B cell (primary cell): Measurements from ENCODE around the gene SLC35F2. TPM values are rescaled to one million over a fixed set of nuclear protein-coding genes. Genes with fewer than 3 reads are reported as not detected.

Experiments
- ATAC-seq: fragments of 200-7000 bp; cut with Tn5 transposase; one replicate; pipeline ENCODE4 v1.10.0; 2021; ENCODE audit warnings: low read depth, mild to moderate bottlenecking, moderate number of reproducible peaks, moderate library complexity
- CTCF ChIA-PET: fragments of 350-600 bp; sonication (Branson Sonifier 250); formaldehyde crosslinking; loops from one replicate; lab custom pipeline; 2021; ENCODE audit warnings: antibody characterized with exemption, inconsistent platforms; lab: Charles Lee
- POLR2A ChIA-PET: fragments of 350-600 bp; sonication (Branson Sonifier 250); formaldehyde crosslinking; loops from one replicate; lab custom pipeline; 2021; ENCODE audit warnings: antibody characterized with exemption; lab: Charles Lee
- DNase-seq: peaks from one replicate; pipeline ENCODE4 v3.0.0; 2013
- H2AFZ ChIP-seq: 2 replicates; pipeline ENCODE4 v1.6.1; 2012; ENCODE audit warnings: mild to moderate bottlenecking, low read depth, low read length; ENCODE audit not compliant: insufficient read depth, poor library complexity, severe bottlenecking
- H3K27ac ChIP-seq, 2 donors: 1 replicate in 1 of 2; 2 replicates in 1 of 2; pipeline ENCODE4 v1.5.1; 2012 to 2013; ENCODE audit warnings: low read length in 2 of 2, mild to moderate bottlenecking in 2 of 2, moderate library complexity in 1 of 2
- H3K27me3 ChIP-seq, 4 experiments: fragments of 200-600 bp in 1 of 4; sonication (generic) in 1 of 4; replicated peaks in 1 of 4; 1 replicate in 2 of 4; 2 replicates in 2 of 4; pipeline versions ENCODE4 v1.6.1 to v1.7.0; 2013 to 2016; ENCODE audit warnings: low read length in 3 of 4, mild to moderate bottlenecking in 2 of 4, mixed read lengths in 1 of 4, moderate library complexity in 1 of 4; ENCODE audit not compliant: insufficient read depth in 4 of 4, control insufficient read depth in 3 of 4; ENCODE audit errors: control extremely low read depth in 1 of 4
- H3K36me3 ChIP-seq, 2 experiments: replicated peaks in 1 of 2; 1 replicate in 1 of 2; 2 replicates in 1 of 2; pipeline versions ENCODE4 v1.6.1 to v1.7.1; 2013; ENCODE audit warnings: low read length in 1 of 2; ENCODE audit not compliant: insufficient read depth in 2 of 2, control insufficient read depth in 1 of 2; ENCODE audit errors: control extremely low read depth in 1 of 2, extremely low read depth in 1 of 2
- H3K4me1 ChIP-seq, 2 donors: fragments of 200-600 bp in 1 of 2; sonication (generic) in 1 of 2; 1 replicate in 1 of 2; 2 replicates in 1 of 2; pipeline versions ENCODE4 v1.5.1 to v1.6.1; 2013 to 2017; ENCODE audit warnings: low read length in 2 of 2; ENCODE audit not compliant: control insufficient read depth in 2 of 2, insufficient read depth in 2 of 2
- H3K4me2 ChIP-seq: replicated peaks from 2 replicates; pipeline ENCODE3; 2012; ENCODE audit warnings: mild to moderate bottlenecking, low read depth, low read length; ENCODE audit not compliant: poor library complexity, severe bottlenecking
- H3K4me3 ChIP-seq, 5 experiments: fragments of 200-600 bp in 1 of 5; sonication (generic) in 1 of 5; 1 replicate in 3 of 5; 2 replicates in 2 of 5; pipeline versions ENCODE4 v1.5.1 to v1.7.0; 2011 to 2016; ENCODE audit warnings: low read length in 4 of 5, mild to moderate bottlenecking in 4 of 5, low read depth in 2 of 5, control low read depth in 1 of 5, moderate library complexity in 1 of 5; ENCODE audit not compliant: insufficient read depth in 1 of 5; ENCODE audit errors: control extremely low read depth in 1 of 5, extremely low read depth in 1 of 5
- H3K79me2 ChIP-seq: fragments of 200-600 bp; sonication (generic); one replicate; pipeline ENCODE4 v1.6.0; 2016; ENCODE audit warnings: low read length; ENCODE audit not compliant: control insufficient read depth, insufficient read depth
- H3K9ac ChIP-seq: fragments of 200-600 bp; sonication (generic); 2 replicates; pipeline ENCODE4 v1.6.1; 2017; ENCODE audit warnings: mild to moderate bottlenecking, low read length, moderate library complexity
- H3K9me3 ChIP-seq, 3 donors: one replicate each; pipeline versions ENCODE4 v1.6.1 to v1.7.1; 2013; ENCODE audit warnings: low read length in 2 of 3; ENCODE audit not compliant: control insufficient read depth in 2 of 3, insufficient read depth in 1 of 3; ENCODE audit errors: control extremely low read depth in 1 of 3
- H4K20me1 ChIP-seq: 2 replicates; pipeline ENCODE4 v1.6.0; 2012; ENCODE audit warnings: mild to moderate bottlenecking, low read length; ENCODE audit not compliant: insufficient read depth, control insufficient read depth, poor library complexity, severe bottlenecking
- H3K27ac Mint-ChIP-seq: one replicate; pipeline ENCODE4 v1.8.0; 2021; ENCODE audit warnings: mixed read lengths
- H3K27me3 Mint-ChIP-seq: one replicate; pipeline ENCODE4 v1.8.0; 2021; ENCODE audit warnings: mixed read lengths
- H3K4me1 Mint-ChIP-seq: one replicate; pipeline ENCODE4 v1.8.0; 2021; ENCODE audit warnings: mixed read lengths
- H3K4me3 Mint-ChIP-seq: one replicate; pipeline ENCODE4 v1.8.0; 2021; ENCODE audit warnings: mixed read lengths
- H3K9me3 Mint-ChIP-seq: one replicate; pipeline ENCODE4 v1.8.0; 2022; ENCODE audit warnings: mixed read lengths; ENCODE audit not compliant: insufficient read depth
- EZH2 ChIP-seq: IDR thresholded peaks from 2 replicates; pipeline ENCODE4 v1.6.1; 2012; ENCODE audit warnings: borderline replicate concordance, low read depth, mild to moderate bottlenecking, moderate library complexity, low read length; ENCODE audit not compliant: insufficient read depth, poor library complexity, severe bottlenecking
- WGBS: methylation state at CpG from one replicate; pipeline ENCODE4 v1.1.5; 2013; ENCODE audit warnings: missing lambda C conversion rate; ENCODE audit not compliant: insufficient coverage; 5-methylcytosine and 5-hydroxymethylcytosine counted together
- intact Hi-C: fragments of 100-400 bp; cut with micrococcal nuclease; formaldehyde crosslinking; loops from one replicate; pipeline ENCODE4 v1.10.0; 2022
- polyA plus RNA-seq: library from polyadenylated mRNA; depleted of rRNA; stranded (reverse); fragments of >200 nt; gene quantifications from 2 replicates; pipeline ENCODE4 v1.2.3, GENCODE V29; 2012
- total RNA-seq, 2 donors: library from RNA; stranded (reverse); fragments of 120-200 nt in 1 of 2; gene quantifications; 1 replicate in 1 of 2; 2 replicates in 1 of 2; pipeline versions ENCODE4 v1.2.3 to v1.2.4, GENCODE V29; 2013 to 2022
- TF ChIP-seq, protein P1 (sequence below): fragments of 200-600 bp; IDR thresholded peaks from one replicate; pipeline ENCODE4 v1.8.0; 2022; ENCODE audit warnings: antibody characterized with exemption, mild to moderate bottlenecking

SLC35F2 gene
- total and polyA plus RNA-seq, 2 donors (not counting 1 experiment from before 2014, with no cell fraction given), result 10.9 TPM

DNA sequence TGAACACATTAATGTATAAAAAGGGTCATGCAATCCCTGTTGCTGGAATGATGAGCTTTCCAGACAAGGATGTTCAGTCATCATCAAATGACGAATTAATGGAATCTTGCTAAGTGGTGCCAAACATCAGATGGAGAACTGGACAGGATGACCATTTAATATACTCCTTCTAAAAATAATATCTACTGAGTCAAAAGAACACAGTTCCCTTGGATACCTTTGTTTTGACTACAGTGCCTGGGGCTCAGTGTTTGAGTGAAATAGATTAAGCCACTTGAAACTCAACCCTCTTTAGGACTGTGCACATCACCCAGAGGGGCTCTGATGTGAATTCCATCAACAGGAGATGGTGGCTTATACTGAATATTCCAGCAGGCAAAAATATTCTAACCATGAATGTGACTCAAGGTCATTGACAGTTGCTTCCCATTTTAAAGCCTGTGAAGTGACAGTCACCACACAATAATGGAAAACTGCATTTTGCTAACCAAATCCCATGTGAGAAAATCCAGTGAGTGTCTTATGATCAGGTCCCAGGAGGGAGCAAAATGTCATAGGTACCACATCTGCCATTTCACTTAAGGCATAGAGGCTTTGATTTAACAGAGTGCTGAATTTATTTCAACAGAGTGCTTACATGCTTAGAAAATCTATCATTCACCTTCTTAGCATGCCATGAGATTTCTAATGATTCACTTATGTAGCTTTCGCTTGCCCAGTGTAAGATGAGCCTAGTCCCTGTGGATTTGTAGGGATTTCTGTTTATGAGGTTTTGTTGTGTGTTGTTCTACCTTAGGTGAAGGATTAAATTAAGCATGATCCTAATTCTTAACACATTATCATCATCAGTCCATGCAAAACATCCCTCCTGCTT lies 105.4 kb downstream of the SLC35F2 start:
- Mint-ChIP-seq H3K4me3 (no peak overlapping the region), H3K27ac (no peak overlapping the region), H3K27me3 (peaks cover 31% of the 10 kb centered on the region), H3K9me3 (no peaks in the 10 kb centered on the region), H3K4me1 (no peaks in the 10 kb centered on the region)
- CTCF ChIA-PET, result no interaction called here
- no peaks in the 10 kb centered on the region for H3K9me3 ChIP-seq
- POLR2A ChIA-PET, result no interaction called here
- no peak overlapping the region for H3K27ac ChIP-seq
- no peak overlapping the region for H3K4me2 ChIP-seq
- no peaks in the 10 kb centered on the region for H4K20me1 ChIP-seq
- DNase-seq (no peak), ATAC-seq (no peak)
- peaks cover 0 to 1% (median 0%) of the 10 kb centered on the region in 4 experiments for H3K27me3 ChIP-seq
- no peak overlapping the region for H3K9ac ChIP-seq
- TF ChIP-seq, protein P1, sequence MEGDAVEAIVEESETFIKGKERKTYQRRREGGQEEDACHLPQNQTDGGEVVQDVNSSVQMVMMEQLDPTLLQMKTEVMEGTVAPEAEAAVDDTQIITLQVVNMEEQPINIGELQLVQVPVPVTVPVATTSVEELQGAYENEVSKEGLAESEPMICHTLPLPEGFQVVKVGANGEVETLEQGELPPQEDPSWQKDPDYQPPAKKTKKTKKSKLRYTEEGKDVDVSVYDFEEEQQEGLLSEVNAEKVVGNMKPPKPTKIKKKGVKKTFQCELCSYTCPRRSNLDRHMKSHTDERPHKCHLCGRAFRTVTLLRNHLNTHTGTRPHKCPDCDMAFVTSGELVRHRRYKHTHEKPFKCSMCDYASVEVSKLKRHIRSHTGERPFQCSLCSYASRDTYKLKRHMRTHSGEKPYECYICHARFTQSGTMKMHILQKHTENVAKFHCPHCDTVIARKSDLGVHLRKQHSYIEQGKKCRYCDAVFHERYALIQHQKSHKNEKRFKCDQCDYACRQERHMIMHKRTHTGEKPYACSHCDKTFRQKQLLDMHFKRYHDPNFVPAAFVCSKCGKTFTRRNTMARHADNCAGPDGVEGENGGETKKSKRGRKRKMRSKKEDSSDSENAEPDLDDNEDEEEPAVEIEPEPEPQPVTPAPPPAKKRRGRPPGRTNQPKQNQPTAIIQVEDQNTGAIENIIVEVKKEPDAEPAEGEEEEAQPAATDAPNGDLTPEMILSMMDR, result no peak
- no peak for TF ChIP-seq EZH2
- no peaks in the 10 kb centered on the region for H3K36me3 ChIP-seq
- H2AFZ ChIP-seq, result no peak overlapping the region
- H3K4me3 ChIP-seq, result no peak overlapping the region
- H3K4me1 ChIP-seq, result no peaks in the 10 kb centered on the region
- WGBS, result no CpG with 5 or more reads among the region's 2 CpGs
- H3K79me2 ChIP-seq, result no peaks in the 10 kb centered on the region
- intact Hi-C loops, result no loop called here

DNA sequence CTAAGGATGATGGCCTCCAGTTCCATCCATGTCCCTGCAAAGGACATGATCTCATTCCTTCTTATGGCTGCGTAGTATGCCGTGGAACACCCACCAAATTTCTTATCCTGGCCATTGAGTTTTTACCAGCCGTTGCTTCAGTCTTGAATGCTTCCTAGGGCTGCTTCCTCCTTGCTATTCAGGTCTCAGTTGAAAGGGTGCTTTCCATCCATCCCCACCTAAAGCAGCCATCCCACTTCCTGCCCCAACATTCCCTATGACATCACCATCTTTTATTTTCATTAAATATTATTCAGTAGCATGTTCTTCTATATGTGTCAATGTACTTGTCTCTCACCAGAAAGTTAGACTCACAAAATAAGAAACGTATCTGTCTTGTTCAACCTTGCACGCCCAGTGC lies 106.1 kb downstream of the SLC35F2 start:
- Mint-ChIP-seq H3K4me3 (no peak overlapping the region), H3K27ac (no peak overlapping the region), H3K27me3 (peaks cover 24% of the 10 kb centered on the region), H3K9me3 (no peaks in the 10 kb centered on the region), H3K4me1 (no peaks in the 10 kb centered on the region)
- Histone ChIP-seq H3K27ac (no peak overlapping the region), H3K79me2 (no peaks in the 10 kb centered on the region), H2AFZ (no peak overlapping the region), H3K9me3 (no peaks in the 10 kb centered on the region), H3K36me3 (no peaks in the 10 kb centered on the region), H3K27me3 (peaks cover 0 to 4% (median 0%) of the 10 kb centered on the region in 4 experiments), H3K9ac (no peak overlapping the region), H4K20me1 (no peaks in the 10 kb centered on the region), H3K4me1 (no peaks in the 10 kb centered on the region), H3K4me3 (no peak overlapping the region), H3K4me2 (no peak overlapping the region)
- intact Hi-C loops, result no loop called here
- DNase-seq (no peak), ATAC-seq (no peak)
- TF ChIP-seq EZH2, result no peak
- ChIA-PET POLR2A (no interaction called here), CTCF (no interaction called here)
- 37% methylated on average over 5 of the region's 5 CpGs for WGBS
